ENCODE measurements around the gene SLIT3. TPM values are rescaled to one million over a fixed set of nuclear protein-coding genes. Genes with fewer than 3 reads are reported as not detected.

The SLIT3 gene
- total RNA-seq, 1 experiment from 2014 or later, result 0.10 TPM

- CTCF ChIA-PET, result no interaction called here
- BruUV-seq (replicated peaks), result no TSS peak
- POLR2A ChIA-PET, result no interaction called here
These were observed 421.6 kb downstream of the SLIT3 start for GRCh38 chr5:168879331-168879730.

More at GRCh38 chr5:168879331-168879730, 421.6 kb downstream of the SLIT3 start:
- H3K4me2 ChIP-seq (ENCODE audit: low read length), result no peak overlapping the region
- TF ChIP-seq POLR2A (IDR thresholded peaks at IDR 0.05; ENCODE audit: borderline replicate concordance, extremely low read depth, insufficient read depth, insufficient read length) (no peak), ZNF274 (IDR thresholded peaks at IDR 0.05; ENCODE audit: low read depth, low read length) (no peak), EZH2 (IDR thresholded peaks at IDR 0.05) (no peak), EGR1 (IDR thresholded peaks at IDR 0.05; ENCODE audit: low read depth) (no peak), REST (IDR thresholded peaks at IDR 0.05; ENCODE audit: low read depth) (no peak), MAX (IDR thresholded peaks at IDR 0.05) (no peak), JUND (IDR thresholded peaks at IDR 0.05) (no peak), ZFX (IDR thresholded peaks at IDR 0.05) (no peak), SP1 (IDR thresholded peaks at IDR 0.05; ENCODE audit: low read depth) (no peak), POLR2AphosphoS5 (IDR thresholded peaks at IDR 0.05; ENCODE audit: low read depth, low read length) (no peak), TCF7L2 (IDR thresholded peaks at IDR 0.05; ENCODE audit: borderline replicate concordance, extremely low read depth, insufficient read depth, insufficient read length) (no peak), CBX3 (IDR thresholded peaks at IDR 0.05; ENCODE audit: low read depth) (no peak), ATF3 (IDR thresholded peaks at IDR 0.05) (no peak), CEBPB (IDR thresholded peaks at IDR 0.05; ENCODE audit: low read depth) (no peak), CTCF (IDR thresholded peaks at IDR 0.05 in 2 of 3, conservative IDR thresholded peaks at IDR 0.05 in 1 of 3; ENCODE audit: borderline replicate concordance in 1 of 3, insufficient read depth in 1 of 3, low read depth in 2 of 3, low read length in 2 of 3) (no peak), YY1 (IDR thresholded peaks at IDR 0.05; ENCODE audit: extremely low read depth, insufficient replicate concordance, low read depth, low read length) (no peak), EZH2phosphoT487 (IDR thresholded peaks at IDR 0.05; ENCODE audit: borderline replicate concordance) (no peak), RAD21 (IDR thresholded peaks at IDR 0.05; ENCODE audit: low read depth) (no peak), SRF (IDR thresholded peaks at IDR 0.05; ENCODE audit: low read depth) (no peak)
- no peaks in the 10 kb centered on the region for H3K4me1 ChIP-seq (ENCODE audit: control insufficient read depth in 1 of 2, insufficient read depth in 2 of 2, low read length in 2 of 2)
- no peaks in the 10 kb centered on the region for H3K9me2 ChIP-seq (ENCODE audit: insufficient read depth)
- no peak overlapping the region for H3K27ac ChIP-seq (ENCODE audit: low read depth, low read length)
- no peaks in the 10 kb centered on the region for H4K20me1 ChIP-seq (ENCODE audit: insufficient read depth)
- RAD21 ChIA-PET (ENCODE audit: low non-redundant PET in 1 of 2, low total read pairs in 2 of 2, uncharacterized antibody in 2 of 2, unreplicated experiment in 2 of 2), result no interaction called here
- no peak for DNase-seq (ENCODE audit: low read depth, low spot score)
- ATAC-seq, result no peak
- no peaks in the 10 kb centered on the region for H3K79me2 ChIP-seq (ENCODE audit: insufficient read depth, low read length)
- H3K9ac ChIP-seq (ENCODE audit: low read length), result no peak overlapping the region
- no peaks in the 10 kb centered on the region for H3K36me3 ChIP-seq (ENCODE audit: control insufficient read depth in 1 of 2, insufficient read depth in 2 of 2, low read length in 2 of 2)
- H3K4me3 ChIP-seq (replicated peaks in 1 of 2; ENCODE audit: low read depth in 1 of 2, low read length in 2 of 2), result no peak overlapping the region
- no peaks in the 10 kb centered on the region for H3K9me3 ChIP-seq (ENCODE audit: control insufficient read depth in 1 of 2, insufficient read depth in 1 of 2, low read depth in 1 of 2, low read length in 2 of 2)
- intact Hi-C loops (cut with micrococcal nuclease), result no loop called here
- peaks cover 72% of the 10 kb centered on the region for H3K27me3 ChIP-seq (ENCODE audit: insufficient read depth, low read length)
- H2AFZ ChIP-seq (ENCODE audit: low read depth, low read length, poor library complexity, severe bottlenecking), result no peak overlapping the region

Measured in HCT116 (cell line).